OCI-LY7 (cell line): ENCODE measurements around the gene ZBP1. TPM values are rescaled to one million over a fixed set of nuclear protein-coding genes. Genes with fewer than 3 reads are reported as not detected.

ENCODE experiments used
- BruUV-seq: library from RNA; stranded (reverse); fragments of 400-500 nt; replicated peaks from 2 replicates; lab custom pipeline; 2021; lab: Mats Ljungman, UMichigan
- CTCF ChIA-PET: fragments of 300-600 bp; sonication (Branson Sonifier 250); formaldehyde crosslinking; loops from one replicate; lab custom pipeline; 2022; ENCODE audit warnings: antibody characterized with exemption; ENCODE audit not compliant: unreplicated experiment; lab: Charles Lee
- POLR2A ChIA-PET: fragments of 300-600 bp; sonication (Branson Sonifier 250); formaldehyde crosslinking; loops from one replicate; lab custom pipeline; 2022; ENCODE audit warnings: antibody characterized with exemption; lab: Charles Lee
- DNase-seq: peaks from one replicate; pipeline ENCODE4 v3.0.0-alpha.2; 2015; ENCODE audit warnings: low spot score
- H2AFZ ChIP-seq: fragments of 200-600 bp; sonication (generic), shearing (Covaris generic); 2 replicates; pipeline ENCODE4 v1.6.1; 2014; ENCODE audit warnings: mild to moderate bottlenecking, antibody characterized with exemption, low read length, moderate library complexity
- H3K27ac ChIP-seq: fragments of 200-600 bp; sonication (generic); 2 replicates; pipeline ENCODE4 v1.5.1; 2014; ENCODE audit warnings: mixed run types, low read depth, mild to moderate bottlenecking, moderate library complexity, low read length, inconsistent platforms; ENCODE audit not compliant: poor library complexity, severe bottlenecking
- H3K36me3 ChIP-seq: fragments of 200-600 bp; sonication (generic); 2 replicates; pipeline ENCODE4 v1.6.1; 2014; ENCODE audit warnings: mild to moderate bottlenecking, antibody characterized with exemption, low read length, moderate library complexity, mixed read lengths; ENCODE audit not compliant: insufficient read depth
- H3K4me1 ChIP-seq: fragments of 200-600 bp; sonication (generic); 2 replicates; pipeline ENCODE4 v1.5.1; 2014; ENCODE audit warnings: mild to moderate bottlenecking, low read length; ENCODE audit not compliant: insufficient read depth, poor library complexity, severe bottlenecking
- H3K4me2 ChIP-seq: fragments of 200-600 bp; sonication (generic); 2 replicates; pipeline ENCODE4 v1.6.1; 2014; ENCODE audit warnings: mild to moderate bottlenecking, low read length
- H3K4me3 ChIP-seq: fragments of 200-600 bp; sonication (generic); 2 replicates; pipeline ENCODE4 v1.5.1; 2014; ENCODE audit warnings: mild to moderate bottlenecking, low read depth, low read length; ENCODE audit not compliant: poor library complexity, severe bottlenecking
- H3K79me2 ChIP-seq: fragments of 200-600 bp; sonication (generic); 2 replicates; pipeline ENCODE4 v1.6.1; 2016; ENCODE audit warnings: low read depth, mild to moderate bottlenecking, low read length, moderate library complexity, mixed read lengths; ENCODE audit not compliant: insufficient read depth
- H3K9me2 ChIP-seq: fragments of 200-600 bp; sonication (generic); 2 replicates; pipeline ENCODE4 v1.6.1; 2016; ENCODE audit warnings: mild to moderate bottlenecking, low read length, mixed read lengths; ENCODE audit not compliant: insufficient read depth
- H3K9me3 ChIP-seq: fragments of 200-600 bp; sonication (generic); 2 replicates; pipeline ENCODE4 v1.6.1; 2014; ENCODE audit warnings: mild to moderate bottlenecking, mixed run types, low read length, mixed read lengths
- H4K20me1 ChIP-seq: fragments of 200-600 bp; sonication (generic); 2 replicates; pipeline ENCODE4 v1.6.1; 2014; ENCODE audit warnings: mild to moderate bottlenecking, antibody characterized with exemption, low read length, moderate library complexity, mixed read lengths; ENCODE audit not compliant: insufficient read depth
- EZH2phosphoT487 ChIP-seq: fragments of 200-600 bp; sonication (generic); IDR thresholded peaks from 2 replicates; pipeline ENCODE4 v1.6.1; 2018; ENCODE audit warnings: low read depth, borderline replicate concordance, mild to moderate bottlenecking, mixed run types, antibody characterized with exemption, low read length, moderate library complexity, mixed read lengths
- intact Hi-C: fragments of 100-400 bp; cut with micrococcal nuclease; formaldehyde crosslinking; loops from one replicate; pipeline ENCODE4 v1.10.0; 2022; ENCODE audit not compliant: unreplicated experiment
- total RNA-seq, 2 experiments: library from RNA; depleted of rRNA in 1 of 2; stranded (reverse); fragments of >200 nt in 1 of 2; shearing (Covaris generic) in 1 of 2; gene quantifications; 2 replicates each; pipeline ENCODE4 v1.2.3, GENCODE V29; 2014 to 2022
- TF ChIP-seq, protein P1 (sequence below): fragments of 200-600 bp; sonication (generic); conservative IDR thresholded peaks from 2 replicates; pipeline ENCODE4 v1.5.1; 2014; ENCODE audit warnings: mild to moderate bottlenecking, antibody characterized with exemption, low read length, moderate library complexity, mixed read lengths

Gene ZBP1
- total RNA-seq, 2 experiments from 2014 or later = 1.5 to 3.7 TPM

DNA sequence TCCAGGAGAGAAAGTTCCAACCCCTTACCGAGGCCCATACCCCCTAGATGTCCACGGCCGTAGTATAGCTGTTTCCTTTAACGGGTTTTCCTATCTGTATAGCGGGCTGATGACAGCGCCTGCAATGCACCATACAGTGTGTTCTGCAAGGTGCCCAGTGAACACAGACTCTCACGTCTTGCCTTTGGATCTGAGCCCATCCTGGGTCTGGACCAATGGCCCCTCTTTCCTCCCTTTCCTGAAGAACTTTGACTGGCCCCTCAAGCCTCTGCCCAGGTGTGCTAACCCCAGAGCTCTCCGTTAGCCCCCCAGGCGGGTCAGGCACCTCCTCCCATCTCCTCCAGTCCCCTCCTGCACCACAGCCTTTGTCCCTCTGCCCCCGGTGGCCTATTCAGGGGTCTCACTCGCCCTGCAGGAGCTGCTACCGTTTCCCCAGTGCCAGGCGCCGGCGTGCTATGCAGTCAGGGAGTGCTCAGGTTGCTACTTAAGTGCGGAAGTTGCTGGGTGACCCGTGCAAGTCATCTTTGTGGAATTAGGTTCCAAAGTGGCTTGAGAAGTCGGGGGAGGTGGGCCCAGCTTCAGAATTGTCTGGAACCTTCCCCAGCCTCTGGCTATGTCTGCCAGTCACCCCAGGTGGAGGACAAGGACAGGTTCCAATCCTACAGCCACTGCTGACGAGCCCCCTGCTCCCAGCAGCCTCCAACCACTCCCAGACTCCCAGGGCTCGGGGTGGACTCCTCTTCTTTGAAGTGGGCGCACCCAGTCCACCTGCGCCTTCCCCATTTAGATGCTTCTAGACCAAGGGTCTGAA lies 35.0 kb upstream of the ZBP1 start:
- Histone ChIP-seq H3K9me2 (no peaks in the 10 kb centered on the region), H3K4me1 (peaks cover 14% of the 10 kb centered on the region), H3K4me3 (no peak overlapping the region), H3K27ac (no peak overlapping the region), H4K20me1 (no peaks in the 10 kb centered on the region), H2AFZ (no peak overlapping the region), H3K36me3 (peaks cover 4% of the 10 kb centered on the region; the same call in 1 of the 2 replicates), H3K79me2 (no peaks in the 10 kb centered on the region), H3K4me2 (no peak overlapping the region), H3K9me3 (no peaks in the 10 kb centered on the region)
- intact Hi-C loops = loop anchor here (1.0 to 5.0 kb wide), 7 partner anchors 23 to 554 kb away; partner anchors contain the start of gene PMEPA1
- TF ChIP-seq EZH2phosphoT487 = no peak
- TF ChIP-seq, protein P1, sequence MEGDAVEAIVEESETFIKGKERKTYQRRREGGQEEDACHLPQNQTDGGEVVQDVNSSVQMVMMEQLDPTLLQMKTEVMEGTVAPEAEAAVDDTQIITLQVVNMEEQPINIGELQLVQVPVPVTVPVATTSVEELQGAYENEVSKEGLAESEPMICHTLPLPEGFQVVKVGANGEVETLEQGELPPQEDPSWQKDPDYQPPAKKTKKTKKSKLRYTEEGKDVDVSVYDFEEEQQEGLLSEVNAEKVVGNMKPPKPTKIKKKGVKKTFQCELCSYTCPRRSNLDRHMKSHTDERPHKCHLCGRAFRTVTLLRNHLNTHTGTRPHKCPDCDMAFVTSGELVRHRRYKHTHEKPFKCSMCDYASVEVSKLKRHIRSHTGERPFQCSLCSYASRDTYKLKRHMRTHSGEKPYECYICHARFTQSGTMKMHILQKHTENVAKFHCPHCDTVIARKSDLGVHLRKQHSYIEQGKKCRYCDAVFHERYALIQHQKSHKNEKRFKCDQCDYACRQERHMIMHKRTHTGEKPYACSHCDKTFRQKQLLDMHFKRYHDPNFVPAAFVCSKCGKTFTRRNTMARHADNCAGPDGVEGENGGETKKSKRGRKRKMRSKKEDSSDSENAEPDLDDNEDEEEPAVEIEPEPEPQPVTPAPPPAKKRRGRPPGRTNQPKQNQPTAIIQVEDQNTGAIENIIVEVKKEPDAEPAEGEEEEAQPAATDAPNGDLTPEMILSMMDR = no peak
- peak; percentile 12 for DNase-seq
- ChIA-PET POLR2A (interaction anchor here (0.6 to 1.1 kb wide), 2 partner anchors 27 to 28 kb away, joined by 3 to 8 read pairs; no protein-coding TSS in a partner anchor), CTCF (no interaction called here)
- no TSS peak for BruUV-seq

DNA sequence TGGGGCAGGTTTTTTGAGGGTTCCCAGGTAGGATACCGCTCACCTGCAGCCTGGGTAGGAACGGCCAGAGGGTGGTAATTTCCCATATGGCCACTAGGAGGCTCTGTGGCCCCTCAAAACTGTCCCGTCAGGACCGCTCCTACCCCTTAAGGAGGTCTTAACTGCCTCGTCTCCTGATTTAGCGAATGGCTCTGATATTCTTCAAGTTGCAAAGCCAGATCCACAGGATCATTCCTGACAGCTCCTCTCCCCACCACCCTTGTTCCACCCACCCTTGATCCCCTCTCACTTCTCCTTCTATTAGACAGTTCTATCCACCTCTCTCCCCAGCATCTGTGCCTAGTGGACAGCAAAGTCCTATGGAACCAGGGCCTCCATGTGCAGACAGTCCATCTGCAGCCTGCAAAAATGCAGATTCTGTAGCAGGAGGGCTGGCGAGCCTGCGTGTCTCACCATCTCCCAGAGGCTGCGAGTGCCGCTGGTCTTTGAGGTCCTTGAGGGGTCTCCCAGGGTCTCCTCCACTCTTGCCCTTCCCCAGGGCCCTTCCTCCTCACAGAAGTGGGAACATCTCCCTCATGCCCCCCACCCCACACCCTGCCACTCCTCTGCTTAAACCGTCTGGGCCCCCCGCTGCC lies 34.3 kb upstream of the ZBP1 start:
- TF ChIP-seq EZH2phosphoT487 = no peak
- TF ChIP-seq, protein P1 = peak; percentile 96
- Histone ChIP-seq H3K4me2 (no peak overlapping the region), H3K9me3 (no peaks in the 10 kb centered on the region), H4K20me1 (no peaks in the 10 kb centered on the region), H2AFZ (no peak overlapping the region), H3K4me1 (peaks cover 14% of the 10 kb centered on the region), H3K4me3 (no peak overlapping the region), H3K79me2 (no peaks in the 10 kb centered on the region), H3K27ac (no peak overlapping the region), H3K9me2 (no peaks in the 10 kb centered on the region), H3K36me3 (peaks cover 4% of the 10 kb centered on the region; the same call in 1 of the 2 replicates)
- intact Hi-C loops = loop anchor here (1.0 to 5.0 kb wide), 7 partner anchors 24 to 555 kb away; partner anchors contain the start of gene PMEPA1
- ChIA-PET CTCF (interaction anchor here (0.6 to 1.4 kb wide), 2 partner anchors 27 to 41 kb away, joined by 5 read pairs; no protein-coding TSS in a partner anchor), POLR2A (interaction anchor here (0.6 to 1.1 kb wide), 3 partner anchors 28 to 32 kb away, joined by 3 to 8 read pairs (median 4); no protein-coding TSS in a partner anchor)
- BruUV-seq = no TSS peak
- DNase-seq = peak; percentile 78
